Liver (tissue), 9 donors: Measurements from ENCODE around the gene SHLD1. TPM values are rescaled to one million over a fixed set of nuclear protein-coding genes. Genes with fewer than 3 reads are reported as not detected.

Experiments used
- DNase-seq: peaks from one replicate; pipeline ENCODE4 v3.0.0-alpha.2; 2017; ENCODE audit warnings: low spot score
- H3K27ac ChIP-seq, 2 donors: one replicate each; pipeline ENCODE4 v1.7.0; 2013; ENCODE audit warnings: inconsistent platforms in 2 of 2, low read length in 2 of 2, control low read depth in 1 of 2, low read depth in 1 of 2, mild to moderate bottlenecking in 1 of 2
- H3K27me3 ChIP-seq, 4 donors: one replicate each; pipeline versions ENCODE4 v1.6.1 to v1.7.0; 2013; ENCODE audit warnings: low read length in 3 of 4, inconsistent platforms in 1 of 4, mild to moderate bottlenecking in 1 of 4, moderate library complexity in 1 of 4; ENCODE audit not compliant: control insufficient read depth in 4 of 4, insufficient read depth in 4 of 4
- H3K36me3 ChIP-seq, 4 donors: one replicate each; pipeline versions ENCODE4 v1.6.1 to v1.7.0; 2013; ENCODE audit warnings: low read length in 3 of 4, mild to moderate bottlenecking in 3 of 4, low read depth in 1 of 4, moderate library complexity in 1 of 4; ENCODE audit not compliant: control insufficient read depth in 4 of 4, insufficient read depth in 3 of 4
- H3K4me1 ChIP-seq, 4 donors: one replicate each; pipeline versions ENCODE4 v1.6.1 to v1.7.0; 2013; ENCODE audit warnings: low read length in 3 of 4, mild to moderate bottlenecking in 3 of 4, moderate library complexity in 1 of 4; ENCODE audit not compliant: control insufficient read depth in 4 of 4, insufficient read depth in 4 of 4
- H3K4me3 ChIP-seq, 3 donors: one replicate each; pipeline versions ENCODE4 v1.6.1 to v1.7.0; 2013; ENCODE audit warnings: low read length in 3 of 3, control low read depth in 1 of 3, low read depth in 1 of 3, mild to moderate bottlenecking in 1 of 3
- H3K9ac ChIP-seq, 2 donors: one replicate each; pipeline ENCODE4 v1.7.0; 2013; ENCODE audit warnings: low read length in 2 of 2, mild to moderate bottlenecking in 2 of 2, moderate library complexity in 2 of 2, control low read depth in 1 of 2, low read depth in 1 of 2
- H3K9me3 ChIP-seq, 4 donors: one replicate each; pipeline versions ENCODE4 v1.6.1 to v1.7.0; 2013; ENCODE audit warnings: low read length in 3 of 4; ENCODE audit not compliant: control insufficient read depth in 4 of 4
- ATF3 ChIP-seq: IDR thresholded peaks from 2 replicates; pipeline ENCODE4 v1.6.1; 2016; ENCODE audit warnings: antibody characterized with exemption
- EGR1 ChIP-seq, 2 donors: IDR thresholded peaks; 2 replicates each; pipeline ENCODE4 v1.6.1; 2016 to 2018; ENCODE audit warnings: antibody characterized with exemption in 2 of 2, low read depth in 2 of 2
- FOXA1 ChIP-seq: IDR thresholded peaks from 2 replicates; pipeline ENCODE4 v1.6.1; 2016; ENCODE audit warnings: antibody characterized with exemption
- FOXA2 ChIP-seq: IDR thresholded peaks from 2 replicates; pipeline ENCODE4 v1.6.1; 2016; ENCODE audit warnings: antibody characterized with exemption
- GABPA ChIP-seq, 2 donors: IDR thresholded peaks in 1 of 2; conservative IDR thresholded peaks in 1 of 2; 2 replicates each; pipeline ENCODE4 v1.6.1; 2016; ENCODE audit warnings: antibody characterized with exemption in 2 of 2, mild to moderate bottlenecking in 1 of 2, moderate library complexity in 1 of 2
- HNF4A ChIP-seq, 2 donors: conservative IDR thresholded peaks; 2 replicates each; pipeline ENCODE4 v1.6.1; 2016; ENCODE audit warnings: antibody characterized with exemption in 2 of 2, mild to moderate bottlenecking in 2 of 2
- HNF4G ChIP-seq: IDR thresholded peaks from 2 replicates; pipeline ENCODE4 v1.6.1; 2016; ENCODE audit warnings: antibody characterized with exemption
- JUND ChIP-seq, 2 donors: IDR thresholded peaks; 2 replicates each; pipeline ENCODE4 v1.6.1; 2016; ENCODE audit warnings: antibody characterized with exemption in 2 of 2
- NR2F2 ChIP-seq: IDR thresholded peaks from 2 replicates; pipeline ENCODE4 v1.6.1; 2016; ENCODE audit warnings: antibody characterized with exemption
- RAD21 ChIP-seq, 2 donors: IDR thresholded peaks; 2 replicates each; pipeline ENCODE4 v1.6.1; 2016; ENCODE audit warnings: antibody characterized with exemption in 2 of 2, mild to moderate bottlenecking in 2 of 2
- REST ChIP-seq: IDR thresholded peaks from 2 replicates; pipeline ENCODE4 v1.6.1; 2016; ENCODE audit warnings: antibody characterized with exemption, mild to moderate bottlenecking
- RXRA ChIP-seq, 2 donors: IDR thresholded peaks; 2 replicates each; pipeline ENCODE4 v1.6.1; 2017 to 2018; ENCODE audit warnings: antibody characterized with exemption in 2 of 2, mild to moderate bottlenecking in 1 of 2
- SP1 ChIP-seq: IDR thresholded peaks from 2 replicates; pipeline ENCODE4 v1.6.1; 2018; ENCODE audit warnings: antibody characterized with exemption, mild to moderate bottlenecking
- TAF1 ChIP-seq: conservative IDR thresholded peaks from 2 replicates; pipeline ENCODE4 v1.6.1; 2016; ENCODE audit warnings: antibody characterized with exemption, mild to moderate bottlenecking
- WGBS: extraction: QIAGEN DNeasy Blood & Tissue Kit; methylation state at CpG from one replicate; pipeline ENCODE4 v1.1.7; 2013; 5-methylcytosine and 5-hydroxymethylcytosine counted together
- polyA plus RNA-seq, 2 donors: library from polyadenylated mRNA; stranded (reverse) in 1 of 2; unstranded in 1 of 2; fragments of 200-250 nt in 1 of 2; fragments of >200 nt in 1 of 2; fragmentation: Nextera tagmentation in 1 of 2; extraction: Ambion mirVana in 1 of 2; gene quantifications; one replicate each; pipeline versions ENCODE4 v1.2.1 to v1.2.3, GENCODE V29; 2013 to 2015
- total RNA-seq, 2 donors: library from RNA; depleted of rRNA; stranded (reverse); fragments of >200 nt; gene quantifications; one replicate each; pipeline ENCODE4 v1.2.3, GENCODE V29; 2014
- donor health status: healthy.
- donor health status: healthy.
- donor health status: healthy.
- donor health status: healthy.
- donor health status: healthy.

The SHLD1 gene
- total and polyA plus RNA-seq, 4 donors = 0.92 to 5.0 (median 2.0) TPM

- no peaks in the 10 kb centered on the region for H3K9me3 ChIP-seq
- H3K9ac ChIP-seq = no peak overlapping the region
- no peaks in the 10 kb centered on the region for H3K27me3 ChIP-seq
- H3K36me3 ChIP-seq = no peaks in the 10 kb centered on the region
- no peak overlapping the region for H3K4me3 ChIP-seq
- no peak overlapping the region for H3K27ac ChIP-seq
- WGBS = 96% methylated on average over 2 of the region's 2 CpGs
- H3K4me1 ChIP-seq = no peaks in the 10 kb centered on the region
- DNase-seq = no peak
- no peak for TF ChIP-seq ATF3
Observed at GRCh38 chr20:5865604-5866003, 115.4 kb downstream of the SHLD1 start.

- H3K27ac ChIP-seq = no peak overlapping the region
Observed at GRCh38 chr20:5870568-5870981, 120.4 kb downstream of the SHLD1 start.

More at GRCh38 chr20:5870568-5870981, 120.4 kb downstream of the SHLD1 start:
- DNase-seq = no peak
- H3K36me3 ChIP-seq = no peaks in the 10 kb centered on the region
- no peak for TF ChIP-seq RAD21 (IDR thresholded peaks at IDR 0.05)
- TF ChIP-seq REST = no peak
- TF ChIP-seq TAF1 = no peak
- no peak for TF ChIP-seq HNF4G
- no peak for TF ChIP-seq GABPA (IDR thresholded peaks at IDR 0.05 in 1 of 2, conservative IDR thresholded peaks at IDR 0.05 in 1 of 2)
- TF ChIP-seq HNF4A (conservative IDR thresholded peaks at IDR 0.05) = no peak
- TF ChIP-seq RXRA (IDR thresholded peaks at IDR 0.05) = no peak
- no peak for TF ChIP-seq FOXA1
- no peak for TF ChIP-seq NR2F2
- TF ChIP-seq JUND (IDR thresholded peaks at IDR 0.05) = no peak
- TF ChIP-seq SP1 = no peak
- no peak for TF ChIP-seq FOXA2
- no peak for TF ChIP-seq EGR1 (IDR thresholded peaks at IDR 0.05; ENCODE audit: low read depth in 2 of 2)
- no peak for TF ChIP-seq ATF3
- WGBS = 87% methylated on average over 4 of the region's 4 CpGs
- H3K4me1 ChIP-seq = no peaks in the 10 kb centered on the region
- H3K27me3 ChIP-seq = no peaks in the 10 kb centered on the region
- no peak overlapping the region for H3K9ac ChIP-seq
- no peaks in the 10 kb centered on the region for H3K9me3 ChIP-seq
- no peak overlapping the region for H3K4me3 ChIP-seq
